IMR-90 (cell line): Measurements from ENCODE around the gene RPL37. TPM values are rescaled to one million over a fixed set of nuclear protein-coding genes. Genes with fewer than 3 reads are reported as not detected.

Experiments used
- ATAC-seq: fragments of 200-7000 bp; cut with Tn5 transposase; 2 replicates; pipeline ENCODE4 v1.9.1; 2020; ENCODE audit warnings: low read depth, mild to moderate bottlenecking, moderate library complexity
- BruUV-seq: library from RNA; stranded (reverse); fragments of 400-500 nt; replicated peaks from 2 replicates; lab custom pipeline; 2021; lab: Mats Ljungman, UMichigan
- CTCF ChIA-PET: fragments of 300-600 bp; formaldehyde crosslinking; extraction: SDS; loops from one replicate; lab custom pipeline; 2021; ENCODE audit warnings: antibody characterized with exemption; lab: Yijun Ruan, JAX
- POLR2A ChIA-PET: fragments of 300-600 bp; sonication (Branson Sonifier 250); formaldehyde crosslinking; loops from one replicate; lab custom pipeline; 2022; ENCODE audit warnings: antibody characterized with exemption; ENCODE audit not compliant: unreplicated experiment; lab: Charles Lee
- DNase-seq: peaks from one replicate; pipeline ENCODE4 v3.0.0; 2013
- H2AFZ ChIP-seq: replicated peaks from 2 replicates; pipeline ENCODE3; 2013; ENCODE audit warnings: low read length, mild to moderate bottlenecking; ENCODE audit not compliant: poor library complexity
- H2AK5ac ChIP-seq: 2 replicates; pipeline ENCODE4 v1.6.1; 2013; ENCODE audit warnings: low read depth, low read length, inconsistent platforms
- H2AK9ac ChIP-seq: replicated peaks from 2 replicates; pipeline ENCODE3; 2013; ENCODE audit warnings: mild to moderate bottlenecking, low read depth, low read length, moderate library complexity; ENCODE audit not compliant: poor library complexity
- H2BK120ac ChIP-seq: 2 replicates; pipeline ENCODE4 v1.6.1; 2013; ENCODE audit warnings: low read depth, low read length, inconsistent platforms
- H2BK15ac ChIP-seq: 3 replicates; pipeline ENCODE4 v1.6.1; 2013; ENCODE audit warnings: low read depth, low read length, inconsistent platforms
- H2BK20ac ChIP-seq: 2 replicates; pipeline ENCODE4 v1.6.1; 2013; ENCODE audit warnings: low read depth, mild to moderate bottlenecking, inconsistent platforms, low read length, moderate library complexity
- H2BK5ac ChIP-seq: 2 replicates; pipeline ENCODE4 v1.6.1; 2013; ENCODE audit warnings: mild to moderate bottlenecking, low read depth, low read length, inconsistent platforms; ENCODE audit not compliant: poor library complexity, severe bottlenecking
- H3K14ac ChIP-seq: replicated peaks from 2 replicates; pipeline ENCODE4 v1.6.1; 2013; ENCODE audit warnings: low read depth, low read length, inconsistent platforms
- H3K18ac ChIP-seq: 2 replicates; pipeline ENCODE4 v1.6.1; 2013; ENCODE audit warnings: low read depth, low read length, control low read depth
- H3K23ac ChIP-seq: 2 replicates; pipeline ENCODE4 v1.6.1; 2013; ENCODE audit warnings: low read depth, low read length, inconsistent platforms
- H3K27ac ChIP-seq: 2 replicates; pipeline ENCODE4 v1.5.1; 2013; ENCODE audit warnings: mild to moderate bottlenecking, control low read depth, low read length; ENCODE audit not compliant: insufficient read depth
- H3K27me3 ChIP-seq: 2 replicates; pipeline ENCODE4 v1.6.1; 2013; ENCODE audit warnings: low read length; ENCODE audit not compliant: control insufficient read depth, insufficient read depth
- H3K36me3 ChIP-seq: 2 replicates; pipeline ENCODE4 v1.6.1; 2013; ENCODE audit warnings: low read length, mixed read lengths; ENCODE audit not compliant: control insufficient read depth, insufficient read depth
- H3K4ac ChIP-seq: 2 replicates; pipeline ENCODE4 v1.6.1; 2013; ENCODE audit warnings: low read depth, low read length, inconsistent platforms
- H3K4me1 ChIP-seq: 2 replicates; pipeline ENCODE4 v1.6.1; 2013; ENCODE audit warnings: low read length, mixed read lengths; ENCODE audit not compliant: control insufficient read depth, insufficient read depth
- H3K4me2 ChIP-seq: 2 replicates; pipeline ENCODE4 v1.6.1; 2013; ENCODE audit warnings: low read depth, mild to moderate bottlenecking, control low read depth, low read length, moderate library complexity
- H3K4me3 ChIP-seq: 2 replicates; pipeline ENCODE4 v1.5.1; 2013; ENCODE audit warnings: low read depth, mild to moderate bottlenecking, control low read depth, low read length, moderate library complexity; ENCODE audit not compliant: insufficient read depth
- H3K56ac ChIP-seq: 2 replicates; pipeline ENCODE4 v1.6.1; 2013; ENCODE audit warnings: low read length, inconsistent platforms; ENCODE audit not compliant: insufficient read depth; ENCODE audit errors: extremely low read depth
- H3K79me1 ChIP-seq, 2 experiments: 2 replicates each; pipeline ENCODE4 v1.6.1; 2013; ENCODE audit warnings: low read length in 2 of 2, inconsistent platforms in 1 of 2, low read depth in 1 of 2
- H3K9ac ChIP-seq: 2 replicates; pipeline ENCODE4 v1.6.1; 2013; ENCODE audit warnings: low read depth, low read length, control low read depth
- H3K9me1 ChIP-seq: 2 replicates; pipeline ENCODE4 v1.6.1; 2013; ENCODE audit warnings: low read length, inconsistent platforms; ENCODE audit not compliant: insufficient read depth
- H3K9me3 ChIP-seq: 2 replicates; pipeline ENCODE4 v1.6.1; 2013; ENCODE audit warnings: low read length; ENCODE audit not compliant: control insufficient read depth, insufficient read depth
- H4K20me1 ChIP-seq: 2 replicates; pipeline ENCODE4 v1.6.1; 2013; ENCODE audit warnings: low read length, inconsistent platforms; ENCODE audit not compliant: insufficient read depth
- H4K5ac ChIP-seq: 2 replicates; pipeline ENCODE4 v1.6.1; 2013; ENCODE audit warnings: mild to moderate bottlenecking, low read depth, low read length, control low read depth
- H4K8ac ChIP-seq, 2 experiments: 2 replicates each; pipeline ENCODE4 v1.6.1; 2013; ENCODE audit warnings: low read depth in 2 of 2, low read length in 2 of 2, control low read depth in 1 of 2, inconsistent platforms in 1 of 2
- H4K91ac ChIP-seq: 2 replicates; pipeline ENCODE4 v1.6.1; 2013; ENCODE audit warnings: low read depth, low read length, inconsistent platforms; ENCODE audit not compliant: insufficient read depth
- MAZ ChIP-seq: IDR thresholded peaks from 2 replicates; pipeline ENCODE4 v1.6.1; 2012; ENCODE audit warnings: low read depth, mild to moderate bottlenecking, low read length, improper control_type of control experiment, moderate library complexity, borderline replicate concordance
- RAD21 ChIP-seq: IDR thresholded peaks from 2 replicates; pipeline ENCODE4 v1.6.1; 2012; ENCODE audit warnings: low read length, improper control_type of control experiment
- WGBS, 2 experiments: methylation state at CpG; one replicate each; pipeline versions ENCODE4 v1.1.5 to v1.1.7; 2013; ENCODE audit warnings: missing lambda C conversion rate in 2 of 2; ENCODE audit not compliant: insufficient read length in 1 of 2; ENCODE audit errors: extremely low coverage in 2 of 2; 5-methylcytosine and 5-hydroxymethylcytosine counted together
- dilution Hi-C: fragments of 300-500 bp; cut with HindIII; formaldehyde crosslinking; loops from one replicate; pipeline ENCODE4 v1.14.3; 2018; ENCODE audit warnings: low sequenced_read_pairs; ENCODE audit not compliant: unreplicated experiment
- in situ Hi-C: fragments of 300-500 bp; cut with MboI; formaldehyde crosslinking; loops from 3 replicates; pipeline ENCODE4 v1.14.3; 2019; ENCODE audit warnings: low sequenced_read_pairs, inconsistent platforms, mixed read lengths
- intact Hi-C: fragments of 100-400 bp; cut with micrococcal nuclease; formaldehyde crosslinking; loops from 2 replicates; pipeline ENCODE4 v1.10.0; 2022
- polyA plus RNA-seq, 3 experiments: library from polyadenylated mRNA; depleted of rRNA; stranded (reverse); fragments of >200 nt; gene quantifications; 2 replicates each; pipeline ENCODE4 v1.2.3, GENCODE V29; 2012; ENCODE audit warnings: low replicate concordance in 1 of 3
- total RNA-seq: library from RNA; depleted of rRNA; stranded (reverse); fragments of >200 nt; gene quantifications from 2 replicates; pipeline ENCODE4 v1.2.3, GENCODE V29; 2012

The RPL37 gene
- total and polyA plus RNA-seq, 2 of the 4 experiments (the other 2 are of a cell fraction) = 35.3 to 294 TPM

- CTCF ChIA-PET = interaction anchor here (0.6 to 1.2 kb wide), 2 partner anchors 9 to 50 kb away, joined by 3 to 5 read pairs; no protein-coding TSS in a partner anchor
- peaks cover 3% of the 10 kb centered on the region; the same call in 1 of the 2 replicates for H3K9me1 ChIP-seq
- peak overlapping the region; percentile 87 for H2BK5ac ChIP-seq
- intact Hi-C loops = no loop called here
- H4K20me1 ChIP-seq = peaks cover 32% of the 10 kb centered on the region
- H3K4me3 ChIP-seq = peak overlapping the region; percentile 85
- dilution Hi-C loops = no loop called here
- H3K9me3 ChIP-seq = no peaks in the 10 kb centered on the region
- H3K27ac ChIP-seq = peak overlapping the region; percentile 63
- peaks cover 2% of the 10 kb centered on the region; the same call in 1 of the 2 replicates for H3K4me1 ChIP-seq
- peak overlapping the region; percentile 18 for H4K5ac ChIP-seq
- H2AK9ac ChIP-seq = no peak overlapping the region
- H4K8ac ChIP-seq = peak overlapping the region; percentile 4 to 60; a peak in 2 of 4 replicates
- peak overlapping the region; percentile 59 for H2BK20ac ChIP-seq
- no peak overlapping the region for H2AFZ ChIP-seq
- peak overlapping the region; percentile 68 for H2BK120ac ChIP-seq
- POLR2A ChIA-PET = interaction anchor here (0.7 to 0.8 kb wide), 2 partner anchors 42 to 846 kb away, joined by 5 to 28 read pairs; no protein-coding TSS in a partner anchor
- peak overlapping the region; percentile 66; the same call in 1 of the 2 replicates for H3K56ac ChIP-seq
- H3K36me3 ChIP-seq = peaks cover 2% of the 10 kb centered on the region
- H4K91ac ChIP-seq = peak overlapping the region; percentile 69
- peak overlapping the region; percentile 45; the same call in 1 of the 3 replicates for H2BK15ac ChIP-seq
- in situ Hi-C loops = no loop called here
- peak overlapping the region; percentile 57 for H3K18ac ChIP-seq
- H3K9ac ChIP-seq = peak overlapping the region; percentile 5
- H2AK5ac ChIP-seq = peak overlapping the region; percentile 59; the same call in 1 of the 2 replicates
- H3K4ac ChIP-seq = peak overlapping the region; percentile 64; the same call in 1 of the 2 replicates
- H3K4me2 ChIP-seq = peak overlapping the region; percentile 64
- no CpG with 5 or more reads among the region's 1 CpG for WGBS, 2 experiments
- peak overlapping the region; percentile 88 for H3K14ac ChIP-seq
- no peak for ATAC-seq
- H3K23ac ChIP-seq = peak overlapping the region; percentile 94
- no peak for TF ChIP-seq MAZ
- no peak for TF ChIP-seq RAD21
- no TSS peak for BruUV-seq
- no peaks in the 10 kb centered on the region for H3K27me3 ChIP-seq
- peaks cover 0 to 26% of the 10 kb centered on the region in 2 experiments; a peak in 2 of 4 replicates for H3K79me1 ChIP-seq
- DNase-seq = peak; percentile 33
Measured at GRCh38 chr5:40799258-40799657, 35.8 kb downstream of the RPL37 start.
